ENCODE data around the gene SORCS2. TPM values are rescaled to one million over a fixed set of nuclear protein-coding genes. Genes with fewer than 3 reads are reported as not detected.

The SORCS2 gene
- total and polyA plus RNA-seq, 2 of the 13 experiments (the other 11 are each of a cell fraction or from before 2014, with no cell fraction given) = 0.82 to 1.0 TPM

GRCh38 chr4:7530082-7530481 is 337.7 kb downstream of the SORCS2 start:
- H2AFZ ChIP-seq (ENCODE audit: low read length) = no peak overlapping the region
- FAIRE-seq = no peak
- BruUV-seq (replicated peaks) = no TSS peak

More at GRCh38 chr4:7530082-7530481, 337.7 kb downstream of the SORCS2 start:
- in situ Hi-C loops (cut with HindIII; ENCODE audit: extremely low pct_ligation_motif_present, low pct_unique_long_range_greater_than_20kb) = no loop called here
- ChIA-PET CTCF (ENCODE audit: low intra/inter-chr PET ratio, low total read pairs) (no interaction called here), POLR2A (interaction anchor here (0.5 to 2.7 kb wide), 3 partner anchors 9 to 144 kb away, joined by 3 to 14 read pairs (median 6); no protein-coding TSS in a partner anchor)
- peaks cover 46% of the 10 kb centered on the region for H3K4me1 ChIP-seq (ENCODE audit: insufficient read depth, low read length)
- 18% methylated on average over 3 of the region's 7 CpGs for WGBS (ENCODE audit: low lambda C conversion rate)
- H4K20me1 ChIP-seq (ENCODE audit: insufficient read depth, low read length) = no peaks in the 10 kb centered on the region
- H3K9me3 ChIP-seq (ENCODE audit: low read length) = no peaks in the 10 kb centered on the region
- H3K79me2 ChIP-seq (ENCODE audit: insufficient read depth, low read length) = peaks cover 2% of the 10 kb centered on the region
- DNase-seq (ENCODE audit: low spot score) (no peak), ATAC-seq (no peak; the same call in 2 of the 3 replicates)
- H3K36me3 ChIP-seq (replicated peaks in 1 of 2; ENCODE audit: control insufficient read depth in 1 of 2, insufficient read depth in 2 of 2, low read length in 2 of 2) = no peaks in the 10 kb centered on the region
- TF ChIP-seq, protein P1, sequence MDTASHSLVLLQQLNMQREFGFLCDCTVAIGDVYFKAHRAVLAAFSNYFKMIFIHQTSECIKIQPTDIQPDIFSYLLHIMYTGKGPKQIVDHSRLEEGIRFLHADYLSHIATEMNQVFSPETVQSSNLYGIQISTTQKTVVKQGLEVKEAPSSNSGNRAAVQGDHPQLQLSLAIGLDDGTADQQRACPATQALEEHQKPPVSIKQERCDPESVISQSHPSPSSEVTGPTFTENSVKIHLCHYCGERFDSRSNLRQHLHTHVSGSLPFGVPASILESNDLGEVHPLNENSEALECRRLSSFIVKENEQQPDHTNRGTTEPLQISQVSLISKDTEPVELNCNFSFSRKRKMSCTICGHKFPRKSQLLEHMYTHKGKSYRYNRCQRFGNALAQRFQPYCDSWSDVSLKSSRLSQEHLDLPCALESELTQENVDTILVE (CRISPR knock-in tag; IDR thresholded peaks at IDR 0.05) = no peak
- no peak for TF ChIP-seq TERF1 (CRISPR knock-in tag; IDR thresholded peaks at IDR 0.05)
- no peak for TF ChIP-seq ARNT (IDR thresholded peaks at IDR 0.05)
- TF ChIP-seq ATM (IDR thresholded peaks at IDR 0.05; ENCODE audit: borderline replicate concordance) = no peak
- TF ChIP-seq NR3C1 (CRISPR knock-in tag; IDR thresholded peaks at IDR 0.05) = no peak
- no peak for TF ChIP-seq PCBP1 (IDR thresholded peaks at IDR 0.05; ENCODE audit: borderline replicate concordance, low read depth, low read length)
- TF ChIP-seq NFATC3 (CRISPR knock-in tag; IDR thresholded peaks at IDR 0.05) = no peak
- TF ChIP-seq TAF15 (IDR thresholded peaks at IDR 0.05; ENCODE audit: low read depth, low read length, poor library complexity, severe bottlenecking) = no peak
- TF ChIP-seq ZFP36 (IDR thresholded peaks at IDR 0.05; ENCODE audit: borderline replicate concordance, low read depth, low read length, partially characterized antibody) = no peak
- TF ChIP-seq ZNF138 (CRISPR knock-in tag; IDR thresholded peaks at IDR 0.05; ENCODE audit: low read depth) = no peak
- no peak for TF ChIP-seq ATF7-NPFF (CRISPR knock-in tag; IDR thresholded peaks at IDR 0.05; ENCODE audit: low read depth)
- TF ChIP-seq, protein P2, sequence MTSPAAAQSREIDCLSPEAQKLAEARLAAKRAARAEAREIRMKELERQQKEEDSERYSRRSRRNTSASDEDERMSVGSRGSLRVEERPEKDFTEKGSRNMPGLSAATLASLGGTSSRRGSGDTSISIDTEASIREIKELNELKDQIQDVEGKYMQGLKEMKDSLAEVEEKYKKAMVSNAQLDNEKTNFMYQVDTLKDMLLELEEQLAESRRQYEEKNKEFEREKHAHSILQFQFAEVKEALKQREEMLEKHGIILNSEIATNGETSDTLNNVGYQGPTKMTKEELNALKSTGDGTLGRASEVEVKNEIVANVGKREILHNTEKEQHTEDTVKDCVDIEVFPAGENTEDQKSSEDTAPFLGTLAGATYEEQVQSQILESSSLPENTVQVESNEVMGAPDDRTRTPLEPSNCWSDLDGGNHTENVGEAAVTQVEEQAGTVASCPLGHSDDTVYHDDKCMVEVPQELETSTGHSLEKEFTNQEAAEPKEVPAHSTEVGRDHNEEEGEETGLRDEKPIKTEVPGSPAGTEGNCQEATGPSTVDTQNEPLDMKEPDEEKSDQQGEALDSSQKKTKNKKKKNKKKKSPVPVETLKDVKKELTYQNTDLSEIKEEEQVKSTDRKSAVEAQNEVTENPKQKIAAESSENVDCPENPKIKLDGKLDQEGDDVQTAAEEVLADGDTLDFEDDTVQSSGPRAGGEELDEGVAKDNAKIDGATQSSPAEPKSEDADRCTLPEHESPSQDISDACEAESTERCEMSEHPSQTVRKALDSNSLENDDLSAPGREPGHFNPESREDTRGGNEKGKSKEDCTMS (CRISPR knock-in tag; conservative IDR thresholded peaks at IDR 0.05) = no peak
- no peak for TF ChIP-seq FOXP4 (CRISPR knock-in tag; IDR thresholded peaks at IDR 0.05)
- no peak for TF ChIP-seq ZNF792 (CRISPR knock-in tag; IDR thresholded peaks at IDR 0.05)
- TF ChIP-seq NCOR1 (IDR thresholded peaks at IDR 0.05; ENCODE audit: borderline replicate concordance, low read length) = no peak
- TF ChIP-seq ZNF580 (CRISPR knock-in tag; IDR thresholded peaks at IDR 0.05; ENCODE audit: borderline replicate concordance, low read depth) = no peak
- peak overlapping the region; percentile 36 for H3K4me2 ChIP-seq (ENCODE audit: low read depth, low read length)
- H3K27ac ChIP-seq (ENCODE audit: extremely low read length, insufficient read depth, low read length) = no peak overlapping the region
- intact Hi-C loops (cut with micrococcal nuclease; ENCODE audit: unreplicated experiment) = loop anchor here (10.0 kb wide), 1 partner anchor 105 kb away; no protein-coding TSS in a partner anchor
- H3K4me3 ChIP-seq (replicated peaks in 1 of 3; ENCODE audit: insufficient read depth in 1 of 3, low read depth in 2 of 3, low read length in 3 of 3) = 0 out of 6 replicates have a peak overlapping the region, but pooled peaks of 1 of the 3 experiments have one; percentile 28
- H3K27me3 ChIP-seq (ENCODE audit: control insufficient read depth in 1 of 2, insufficient read depth in 2 of 2, low read length in 2 of 2) = peaks cover 2 to 3% of the 10 kb centered on the region in 2 experiments; a peak in 3 of 5 replicates
- no peak overlapping the region for H3K9ac ChIP-seq (ENCODE audit: insufficient read depth, low read depth, low read length)
